Measurements from ENCODE around the gene KCNAB2.

The KCNAB2 gene

DNA sequence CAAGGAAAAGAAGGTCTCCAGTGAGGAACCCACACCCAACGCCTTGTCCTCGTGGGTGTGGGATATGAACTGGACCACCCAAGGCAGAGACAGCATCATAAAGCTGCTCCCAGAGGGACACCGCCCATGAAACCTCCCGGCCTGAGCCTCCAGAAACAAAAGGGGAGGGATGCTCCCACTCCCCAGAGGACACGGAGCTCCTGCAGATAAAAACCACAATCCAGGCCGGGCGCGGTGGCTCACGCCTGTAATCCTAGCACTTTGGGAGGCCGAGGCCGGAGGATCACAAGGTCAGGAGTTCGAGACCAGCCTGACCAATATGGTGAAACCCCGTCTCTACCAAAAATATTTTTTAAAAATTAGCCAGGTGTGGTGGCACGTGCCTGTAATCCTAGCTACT, 68.1 kb downstream of the KCNAB2 start:
- no peak for DNase-seq

DNA sequence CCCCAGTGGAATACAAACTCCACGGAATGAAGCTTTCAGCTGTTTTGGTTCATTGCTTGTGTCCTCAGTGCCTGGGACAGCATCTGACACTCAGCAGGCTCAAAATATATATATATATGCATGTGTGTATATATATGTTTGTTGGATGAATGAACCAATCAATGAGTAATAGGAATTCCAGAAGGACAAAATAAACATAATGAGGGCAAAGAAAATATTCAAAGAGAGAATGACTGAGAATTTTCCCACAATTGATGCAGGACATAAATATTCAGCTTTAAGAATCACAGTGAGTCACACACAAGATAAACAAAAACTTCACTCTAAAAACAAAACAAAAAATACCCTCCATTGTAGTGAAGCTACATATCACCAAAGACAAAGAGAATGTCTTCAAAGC, 70.4 kb downstream of the KCNAB2 start:
- DNase-seq: no peak

DNA sequence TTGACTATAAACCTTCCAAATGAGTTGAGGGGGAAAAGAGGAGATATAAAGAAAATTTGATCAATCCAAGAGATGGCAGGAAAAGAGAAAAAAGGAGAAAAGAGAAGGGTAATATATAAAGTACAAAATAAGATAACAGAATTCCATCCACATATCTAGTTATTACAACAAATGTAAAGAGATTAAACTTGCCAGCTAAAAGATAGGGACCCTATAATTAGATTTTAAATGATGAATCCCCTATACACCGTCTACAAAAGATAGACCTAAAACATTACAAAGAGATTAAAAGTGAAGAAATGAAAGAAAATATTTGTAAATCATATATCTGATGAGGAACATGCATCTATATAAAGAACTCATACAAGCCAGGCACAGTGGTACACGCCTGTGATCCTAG, 71.4 kb downstream of the KCNAB2 start:
- DNase-seq: no peak

DNA sequence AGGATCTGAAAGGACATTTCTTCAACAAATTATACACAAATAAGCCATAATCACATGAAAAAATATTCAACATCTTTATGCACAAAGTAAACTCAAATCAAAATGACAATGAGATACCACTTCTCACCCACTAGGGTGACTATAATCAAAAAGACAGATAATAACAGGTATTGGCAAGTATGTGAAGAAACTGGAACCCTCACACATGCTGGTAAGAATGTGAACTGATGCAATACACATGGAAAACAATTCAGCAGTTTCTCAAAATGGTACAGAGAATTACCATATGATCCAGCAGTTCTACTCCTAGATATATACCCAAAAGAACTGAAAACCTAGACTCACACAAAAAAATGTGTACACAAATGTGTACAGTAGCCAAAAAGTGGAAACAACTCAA, 71.9 kb downstream of the KCNAB2 start:
- DNase-seq: no peak

DNA sequence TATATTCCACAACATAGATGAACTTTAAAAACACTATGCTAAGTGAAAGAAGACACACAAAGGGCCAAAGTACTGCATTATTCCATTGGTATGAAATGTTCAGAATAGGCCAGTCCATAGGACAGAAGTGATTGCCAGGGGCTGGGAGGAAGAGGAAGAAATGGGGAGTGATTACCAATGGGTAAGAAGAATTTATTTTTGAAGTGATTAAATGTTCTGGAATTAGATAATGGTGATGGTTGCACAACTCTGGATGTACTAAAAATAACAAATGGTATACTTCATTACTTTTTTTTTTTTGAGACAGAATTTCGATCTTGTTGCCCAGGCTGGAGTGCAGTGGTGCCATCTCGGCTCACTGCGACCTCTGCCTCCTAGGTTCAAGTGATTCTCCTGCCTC, 72.7 kb downstream of the KCNAB2 start:
- DNase-seq: no peak

DNA sequence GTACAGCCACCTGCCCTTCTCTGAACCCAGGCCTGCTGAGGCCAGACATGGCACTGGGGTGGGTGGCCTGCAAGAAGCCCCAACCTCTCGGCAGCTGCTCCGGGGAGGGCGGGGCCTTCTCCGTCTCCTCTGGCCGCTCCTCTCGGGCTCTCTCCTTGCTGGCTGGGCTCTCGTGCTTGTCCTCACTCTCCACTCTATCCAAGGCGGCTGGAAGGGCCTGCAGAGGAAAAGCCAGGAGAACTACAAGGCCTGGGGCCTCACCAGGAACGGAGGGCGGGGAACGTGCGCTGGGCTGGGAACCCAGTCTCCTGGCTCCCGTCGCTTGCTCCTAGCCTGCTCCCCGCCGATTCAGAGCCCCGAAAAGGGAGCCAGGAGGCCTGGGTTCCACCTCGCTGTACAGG, 75.3 kb downstream of the KCNAB2 start:
- no peak for DNase-seq

DNA sequence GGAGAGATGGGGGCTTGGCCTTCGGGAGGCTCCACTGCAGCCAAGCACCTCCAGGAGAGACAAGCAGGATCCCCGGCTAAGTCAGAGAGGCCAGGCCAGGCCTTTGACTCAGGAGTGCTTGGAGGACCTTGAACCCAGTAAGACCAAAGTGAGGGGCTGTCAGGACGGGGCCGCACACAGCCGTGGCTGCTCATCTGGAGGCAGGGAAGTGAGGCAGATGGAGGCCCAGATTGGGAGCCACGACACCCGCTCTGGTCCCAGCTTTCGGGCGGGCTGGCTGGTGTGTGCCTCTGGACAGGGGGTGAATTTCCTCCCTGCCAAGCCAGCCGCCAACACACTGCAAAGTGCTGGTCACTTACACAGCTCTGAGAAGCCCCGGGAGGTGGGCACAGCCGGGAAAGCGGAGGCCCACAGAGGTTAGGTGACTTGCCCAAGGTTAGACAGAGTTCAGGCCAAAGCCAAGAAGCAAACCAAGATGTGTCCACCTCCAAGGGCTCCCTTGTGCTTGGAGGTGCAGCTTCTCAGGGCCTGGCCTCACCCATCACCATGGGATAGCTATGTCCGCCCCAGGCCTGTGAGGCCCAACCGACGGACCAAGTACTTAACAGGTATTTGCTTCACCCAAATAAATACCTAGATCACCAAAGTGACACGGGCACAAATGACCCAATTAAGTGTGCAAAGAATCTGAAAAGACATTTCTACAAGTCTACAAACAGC, 76.1 kb downstream of the KCNAB2 start:
- DNase-seq: no peak

DNA sequence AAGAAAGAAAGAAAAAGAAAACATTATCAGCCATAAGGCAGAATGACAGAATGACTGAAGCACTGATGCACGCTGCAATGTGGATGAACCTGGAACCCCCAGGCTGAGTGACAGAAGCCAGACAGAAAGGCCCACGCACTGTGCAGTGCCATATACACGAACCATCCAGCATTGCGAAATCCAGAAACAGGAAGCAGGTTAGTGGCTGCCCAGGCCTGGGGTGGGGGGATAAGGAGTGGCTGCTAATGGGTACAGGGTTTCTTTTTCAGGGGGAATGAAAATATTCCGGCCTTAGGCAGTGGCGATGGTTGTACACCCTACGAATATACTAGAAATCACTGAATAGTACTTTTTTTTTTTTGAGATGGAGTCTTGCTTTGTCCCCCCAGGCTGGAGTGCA, 77.4 kb downstream of the KCNAB2 start:
- no peak for DNase-seq

DNA sequence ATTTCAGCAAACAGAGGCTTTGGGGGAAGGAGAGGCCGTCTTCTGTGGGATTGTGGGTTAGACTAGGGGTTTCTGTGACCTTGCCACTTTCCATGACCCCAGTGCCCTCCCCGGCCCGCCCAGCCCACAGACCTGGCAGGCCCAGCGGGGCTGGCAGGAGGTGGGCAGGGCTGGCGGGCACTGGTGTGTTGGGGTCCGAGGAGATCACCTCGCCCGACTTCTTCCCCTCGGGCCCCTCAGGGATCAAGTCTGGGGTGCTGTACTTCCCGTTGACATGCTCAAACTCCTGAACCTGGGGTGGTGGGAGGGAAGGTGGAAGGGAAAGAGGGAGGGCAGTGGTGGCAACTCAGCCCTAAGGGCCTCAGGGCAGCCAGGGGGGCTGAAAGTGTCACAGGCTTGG, 78.1 kb downstream of the KCNAB2 start:
- DNase-seq: no peak

DNA sequence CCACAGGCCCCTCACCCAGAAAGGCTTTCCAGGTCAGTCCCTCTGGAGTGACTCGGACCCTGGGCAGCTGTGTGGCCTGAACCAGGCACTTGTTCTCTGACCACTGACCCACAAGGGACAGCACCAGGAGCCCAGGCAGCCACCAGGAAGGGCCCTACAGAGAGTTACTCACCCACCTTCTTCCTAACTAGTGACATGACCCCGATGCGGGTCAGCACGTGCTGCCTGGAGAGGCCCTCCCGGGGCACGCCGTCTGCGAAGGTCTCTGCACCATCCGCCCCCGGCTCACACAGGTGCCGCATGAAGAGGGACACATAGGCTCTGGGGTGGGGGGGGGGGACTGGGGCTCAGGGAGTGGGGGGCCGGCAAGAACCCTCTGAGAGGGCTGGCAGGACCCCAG, 78.7 kb downstream of the KCNAB2 start:
- no peak for DNase-seq

DNA sequence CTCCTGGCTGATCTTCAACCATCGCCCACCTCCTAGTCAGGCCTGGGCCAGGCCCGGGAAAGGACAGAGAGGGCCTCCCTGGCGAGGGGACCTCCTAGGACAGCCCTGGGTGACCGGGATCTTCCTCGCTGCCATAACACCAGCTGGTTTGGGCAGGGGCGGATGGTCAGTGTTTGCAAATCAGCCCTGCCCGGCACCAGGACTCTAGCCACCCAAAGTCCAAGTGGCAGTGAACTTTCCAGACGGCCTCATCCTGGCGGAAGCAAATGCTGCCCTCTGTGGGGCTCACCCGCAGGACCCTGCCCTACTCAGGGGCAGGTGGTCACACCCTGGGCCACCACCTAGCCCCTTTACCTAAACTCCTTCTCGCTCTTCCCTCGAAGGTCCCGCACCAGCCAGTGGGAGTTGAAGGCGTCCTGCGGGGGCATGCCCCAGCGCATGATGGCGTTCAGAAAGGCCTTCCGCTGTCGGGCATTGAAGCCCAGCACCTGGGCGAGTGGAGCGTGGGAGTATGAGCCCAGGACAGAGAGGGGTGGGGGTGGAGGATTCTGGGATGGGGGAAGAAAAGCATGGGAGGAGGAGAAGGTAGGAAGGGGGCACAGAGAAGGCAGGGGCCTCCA, 79.2 kb downstream of the KCNAB2 start:
- no peak for DNase-seq

DNA sequence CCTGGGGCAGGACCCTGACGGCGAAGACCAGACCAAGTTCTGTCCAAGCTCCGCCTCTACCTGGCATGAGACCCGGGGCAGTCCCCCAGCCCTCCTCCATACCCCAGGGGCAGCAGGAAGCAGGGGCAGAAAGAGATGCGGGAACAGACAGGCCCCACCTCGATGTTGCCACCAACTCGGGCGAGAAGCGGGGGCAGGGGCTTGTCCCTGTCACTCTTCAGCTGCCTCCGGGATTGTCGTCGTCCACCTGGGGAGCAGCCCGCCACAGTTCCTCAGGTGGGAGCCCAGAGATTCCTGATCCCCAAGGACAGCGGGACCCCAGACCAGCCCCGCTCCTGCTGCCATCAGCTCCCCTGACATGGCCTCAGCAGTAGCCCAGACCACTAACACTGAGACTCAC, 79.7 kb downstream of the KCNAB2 start:
- DNase-seq: no peak

DNA sequence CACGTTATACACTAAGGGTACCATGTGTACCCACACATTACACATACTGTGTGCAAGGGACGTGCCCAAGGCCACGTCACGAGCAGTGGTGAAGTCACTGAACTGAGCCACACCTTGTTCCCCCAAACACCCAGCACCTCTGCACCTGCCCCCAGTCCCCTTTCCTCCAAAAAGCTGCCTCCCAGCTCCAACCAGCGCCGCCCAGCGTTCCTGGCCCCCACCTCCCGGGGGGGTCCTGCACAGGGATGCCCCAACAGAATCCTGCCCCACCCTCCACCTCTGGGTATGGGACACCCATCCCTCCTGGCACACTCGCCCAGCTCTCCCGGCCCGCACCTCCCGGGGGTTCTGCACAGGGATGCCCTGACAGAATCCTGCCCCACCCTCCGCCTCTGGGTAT, 80.3 kb downstream of the KCNAB2 start:
- no peak for DNase-seq

DNA sequence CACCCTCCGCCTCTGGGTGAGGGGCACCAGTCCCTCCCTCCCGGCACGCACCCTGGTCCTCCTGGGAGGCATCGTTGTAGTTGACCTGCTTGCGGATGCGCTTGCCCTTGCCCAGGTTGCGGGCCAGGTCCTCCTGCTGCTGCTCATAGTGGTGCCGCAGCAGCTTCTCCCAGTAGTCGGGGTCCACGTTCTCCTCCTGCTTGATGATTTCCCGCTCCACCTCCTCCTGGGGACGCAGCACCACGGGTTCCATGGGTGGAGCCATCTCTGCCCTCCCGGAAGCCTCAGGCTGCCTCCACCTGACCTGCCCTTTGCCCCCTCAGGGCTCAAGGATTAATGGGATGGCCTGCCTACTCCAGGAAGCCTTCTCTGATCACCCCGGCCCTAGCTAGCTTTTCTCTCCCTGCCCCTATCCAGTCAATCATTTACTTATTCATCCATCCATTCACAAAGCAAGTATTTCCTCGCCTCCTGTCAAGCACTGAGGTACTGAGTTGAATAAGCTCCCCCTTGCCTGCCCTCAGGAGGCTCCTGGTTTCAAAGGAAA, 80.9 kb downstream of the KCNAB2 start:
- DNase-seq: no peak

DNA sequence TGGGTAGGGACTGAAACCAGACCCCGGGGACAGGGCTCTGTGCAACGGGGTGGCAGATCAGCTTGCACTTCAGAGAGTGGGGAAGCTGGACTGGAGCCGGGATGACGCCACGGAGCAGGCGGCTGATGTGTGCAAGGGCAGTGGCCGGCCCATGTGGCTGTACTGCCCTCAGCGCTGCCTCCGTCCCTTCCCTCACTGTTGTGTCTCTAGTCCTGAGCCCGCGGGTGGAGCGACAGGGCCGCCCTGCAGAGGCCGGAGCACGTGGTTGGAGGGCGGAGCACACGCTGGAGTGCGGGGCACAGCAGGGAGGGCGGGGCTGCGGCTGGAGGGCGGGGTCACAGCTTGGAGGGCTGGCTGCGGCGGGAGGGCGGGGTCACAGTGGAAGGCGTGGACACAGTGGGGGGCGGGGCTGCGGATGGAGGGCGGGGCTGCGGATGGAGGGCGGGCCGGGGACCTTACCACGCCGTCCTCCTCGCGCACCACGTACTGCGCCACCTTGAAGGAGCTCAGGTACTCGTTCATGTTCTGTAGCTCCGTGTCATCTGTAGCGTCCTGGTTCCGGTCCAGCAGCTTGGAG, 82.0 kb downstream of the KCNAB2 start:
- peak; percentile 77 for DNase-seq

DNA sequence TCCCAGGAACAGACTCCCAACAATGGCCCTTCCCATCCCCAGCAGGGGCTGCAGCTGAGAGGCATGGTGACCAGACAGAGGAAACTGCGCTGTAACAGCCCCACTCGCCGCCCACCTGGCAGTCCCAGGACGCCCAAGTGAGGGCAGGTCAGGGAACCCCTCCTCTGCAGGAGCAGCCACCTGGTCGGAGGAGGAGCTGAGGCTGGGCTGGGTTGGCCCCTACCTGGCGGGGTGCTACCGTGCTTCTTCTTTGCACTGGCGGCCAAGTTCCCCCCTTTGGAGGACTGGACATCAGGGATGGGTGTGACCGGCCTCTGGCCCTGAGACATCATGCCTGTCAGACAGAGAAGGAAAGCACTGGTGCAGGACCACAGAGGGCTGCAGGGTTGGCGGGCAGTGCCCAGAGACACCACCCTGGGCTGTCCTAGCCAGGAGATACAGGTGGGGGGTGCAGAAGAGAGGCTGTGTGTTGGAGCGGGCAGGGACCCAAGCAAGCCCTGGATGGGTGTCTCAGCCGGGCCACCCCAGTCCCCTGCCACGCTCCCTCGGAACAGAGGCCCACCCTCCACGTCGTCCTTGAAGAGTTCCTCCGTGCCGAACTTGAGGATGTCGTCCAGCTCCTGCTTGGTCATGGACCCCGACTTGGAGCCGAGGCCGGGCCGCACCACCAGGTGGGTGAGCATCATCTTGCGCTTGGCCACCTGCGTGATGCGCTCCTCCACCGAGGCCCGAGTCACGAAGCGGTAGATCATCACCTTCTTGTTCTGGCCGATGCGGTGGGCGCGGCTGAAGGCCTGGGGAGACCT, 82.8 kb downstream of the KCNAB2 start:
- DNase-seq: no peak

DNA sequence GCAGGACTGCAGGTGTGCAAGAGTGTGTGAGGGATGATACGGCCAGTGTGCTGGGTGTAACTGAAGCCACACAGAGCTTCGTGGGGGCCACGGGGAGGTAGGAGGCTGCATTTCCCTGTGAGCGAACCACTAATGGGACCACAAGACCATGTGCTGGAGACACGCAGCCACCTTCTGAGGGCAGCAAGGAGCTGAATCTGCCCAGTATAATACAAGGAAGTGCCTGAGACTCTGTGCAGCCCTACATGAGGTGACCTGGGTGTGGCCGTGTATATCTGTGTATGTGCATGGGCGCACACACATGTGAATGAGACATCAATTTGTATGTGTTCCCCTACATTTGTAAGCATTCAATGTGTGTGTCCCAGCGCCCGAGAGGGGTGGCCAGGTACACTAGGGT, 83.6 kb downstream of the KCNAB2 start:
- no peak for DNase-seq

DNA sequence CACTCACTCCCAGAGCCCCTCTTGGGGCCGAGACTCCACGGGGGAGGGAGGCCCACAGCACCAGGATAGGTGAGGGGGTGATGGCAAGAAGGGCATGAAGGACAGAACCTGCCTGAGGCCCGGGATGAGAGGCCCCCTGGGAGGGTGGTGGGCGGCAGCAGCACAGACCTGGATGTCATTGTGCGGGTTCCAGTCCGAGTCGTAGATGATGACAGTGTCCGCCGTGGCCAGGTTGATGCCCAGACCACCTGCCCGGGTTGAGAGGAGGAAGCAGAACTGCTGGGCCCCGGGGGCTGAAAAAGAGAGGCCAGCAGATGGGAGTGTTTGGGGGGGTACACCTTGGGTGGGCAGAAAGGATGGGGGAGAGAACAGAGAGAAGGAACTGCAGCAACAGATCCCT, 84.3 kb downstream of the KCNAB2 start:
- DNase-seq: no peak

DNA sequence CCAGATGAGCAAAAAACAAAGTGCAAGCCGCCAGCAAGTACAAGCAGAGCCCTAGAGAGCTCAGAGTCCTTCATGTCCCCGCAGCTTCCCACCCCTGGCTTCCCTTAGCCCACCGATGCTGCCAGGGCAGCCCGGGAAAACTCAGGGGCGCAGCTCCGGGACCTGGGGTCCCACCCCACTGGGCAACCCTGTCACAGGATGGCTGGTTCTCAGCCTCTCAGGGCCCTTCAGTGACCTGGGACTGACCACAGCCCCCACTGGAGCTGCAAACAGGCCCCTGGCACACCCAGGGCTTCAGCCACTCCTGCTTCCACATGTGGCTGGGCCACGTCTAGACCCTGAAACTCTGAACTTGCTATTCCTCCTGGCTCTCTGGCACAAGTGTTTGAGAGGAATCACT, 84.9 kb downstream of the KCNAB2 start:
- no peak for DNase-seq

DNA sequence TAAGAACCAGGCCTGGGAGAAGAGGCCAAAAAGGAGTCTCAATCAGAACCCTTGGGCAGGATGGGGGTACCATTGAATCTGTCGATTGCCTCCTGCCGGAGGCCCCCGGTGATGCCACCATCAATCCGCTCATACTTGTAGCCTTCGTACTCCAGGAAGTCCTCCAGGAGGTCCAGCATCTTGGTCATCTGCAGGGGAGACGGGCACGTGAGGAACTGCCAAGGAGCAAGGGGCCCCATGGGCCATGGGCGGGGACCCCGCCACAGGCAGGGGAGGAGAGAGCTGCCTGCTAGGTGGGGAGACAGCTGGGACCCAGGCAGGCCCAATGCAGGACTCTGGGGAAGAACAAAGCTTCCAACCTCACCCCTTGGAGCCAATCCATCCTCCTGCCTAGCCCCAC, 85.9 kb downstream of the KCNAB2 start:
- DNase-seq: no peak

DNA sequence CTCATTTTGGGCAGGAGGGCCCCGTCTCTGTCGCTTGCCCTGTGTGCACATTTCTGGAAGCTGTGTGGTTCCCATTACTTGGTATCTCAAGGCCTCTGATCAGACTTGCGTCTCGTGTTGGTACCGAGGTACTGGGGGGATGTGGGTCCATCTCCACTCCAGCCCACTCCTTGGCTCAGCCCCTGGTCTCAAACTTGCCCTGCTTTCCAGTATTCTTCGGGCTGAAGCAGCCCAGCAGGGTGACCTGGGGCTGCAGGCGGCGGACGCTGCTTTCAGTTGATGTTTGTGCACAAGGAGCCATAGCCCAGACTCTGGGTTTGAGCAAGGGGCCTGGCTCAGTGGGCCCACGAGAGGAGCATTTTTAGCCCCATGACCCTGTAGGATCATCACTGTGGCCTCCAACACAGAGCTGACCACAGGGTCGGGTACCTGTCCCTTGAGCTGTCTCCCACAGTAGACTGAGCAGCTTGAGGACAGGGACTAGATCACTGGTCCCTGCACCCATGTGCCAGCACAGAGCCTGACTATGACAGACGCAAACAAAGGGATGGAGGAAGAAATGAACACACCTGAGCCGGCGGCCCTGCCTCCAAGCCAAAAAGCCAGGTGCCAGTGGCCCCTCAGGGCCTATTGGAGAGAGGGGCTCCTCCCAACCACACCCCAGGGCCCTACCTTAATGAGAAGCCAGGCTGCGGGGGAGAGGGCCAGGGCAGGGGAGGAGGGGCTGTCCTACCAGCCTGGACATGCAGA, 87.6 kb downstream of the KCNAB2 start:
- no peak for DNase-seq

DNA sequence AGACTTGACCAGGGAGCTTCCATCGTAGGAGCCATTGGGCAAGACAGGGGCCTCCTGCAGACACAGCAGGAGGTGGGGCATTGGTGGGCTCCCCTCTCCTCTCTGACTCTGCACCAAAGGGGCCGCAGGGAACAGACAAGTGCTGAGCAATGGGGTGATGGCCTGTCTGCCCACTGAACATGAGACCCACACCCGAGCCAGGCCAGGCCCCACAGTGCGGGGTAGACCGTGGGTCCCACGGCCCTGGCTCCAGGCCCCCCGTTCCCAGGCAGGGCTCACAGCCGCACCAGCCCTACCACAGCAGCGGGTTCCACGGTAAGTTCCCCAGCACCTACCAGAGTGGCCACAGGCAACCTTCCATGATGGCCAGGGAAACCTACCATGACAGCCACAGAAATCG, 88.5 kb downstream of the KCNAB2 start:
- DNase-seq: no peak
